ENCODE measurements around the gene GLIPR2.

The GLIPR2 gene

DNA sequence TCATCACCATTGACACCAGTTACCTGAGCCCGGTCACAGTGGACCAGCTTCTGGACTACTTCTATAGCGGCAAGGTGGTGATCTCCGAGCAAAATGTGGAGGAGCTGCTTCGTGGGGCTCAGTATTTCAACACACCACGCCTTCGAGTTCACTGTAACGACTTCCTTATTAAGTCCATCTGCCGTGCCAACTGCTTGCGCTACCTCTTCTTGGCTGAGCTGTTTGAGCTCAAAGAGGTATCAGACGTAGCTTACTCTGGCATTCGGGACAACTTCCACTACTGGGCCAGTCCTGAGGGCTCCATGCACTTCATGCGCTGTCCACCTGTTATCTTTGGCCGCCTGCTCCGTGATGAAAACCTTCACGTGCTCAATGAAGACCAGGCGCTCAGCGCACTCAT is 33.2 kb downstream of the GLIPR2 start:
- no peaks in the 10 kb centered on the region for H3K4me1 ChIP-seq (ENCODE audit: control insufficient read depth, insufficient read depth, low read length)
- ChIA-PET CTCF (interaction anchor here (0.6 to 8.2 kb wide), 6 partner anchors 17 to 160 kb away, joined by 3 to 172 read pairs (median 4); no protein-coding TSS in a partner anchor), POLR2A (interaction anchor here (2.6 kb wide), 1 partner anchor 20 kb away, joined by 16 read pairs; the partner anchor contains the start of gene CLTA)
- no peaks in the 10 kb centered on the region for H3K36me3 ChIP-seq (ENCODE audit: control insufficient read depth in 2 of 2, insufficient read depth in 1 of 2, low read length in 2 of 2)
- H3K27ac ChIP-seq (ENCODE audit: extremely low read depth, low read depth, low read length) = no peak overlapping the region
- TF ChIP-seq ZNF488 (tag by site-specific recombination; IDR thresholded peaks at IDR 0.05) = no peak
- no peak overlapping the region for H3K4me3 ChIP-seq (ENCODE audit: low read depth, low read length)
- no peaks in the 10 kb centered on the region for H3K9me3 ChIP-seq (ENCODE audit: control insufficient read depth, insufficient read depth, low read depth, low read length)

DNA sequence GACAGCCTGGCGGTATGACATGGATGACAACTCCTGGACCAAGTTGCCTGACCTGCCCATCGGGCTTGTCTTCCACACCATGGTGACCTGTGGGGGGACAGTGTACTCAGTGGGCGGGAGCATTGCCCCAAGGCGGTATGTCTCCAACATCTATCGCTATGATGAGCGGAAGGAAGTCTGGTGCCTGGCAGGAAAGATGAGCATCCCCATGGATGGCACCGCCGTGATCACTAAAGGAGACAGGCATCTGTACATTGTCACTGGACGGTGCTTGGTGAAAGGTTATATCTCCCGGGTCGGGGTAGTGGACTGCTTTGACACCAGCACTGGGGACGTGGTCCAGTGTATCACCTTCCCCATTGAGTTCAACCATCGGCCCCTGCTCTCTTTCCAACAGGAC is 34.0 kb downstream of the GLIPR2 start:
- no peaks in the 10 kb centered on the region for H3K36me3 ChIP-seq (ENCODE audit: control insufficient read depth in 2 of 2, insufficient read depth in 1 of 2, low read length in 2 of 2)
- no peak overlapping the region for H3K27ac ChIP-seq (ENCODE audit: extremely low read depth, low read depth, low read length)
- no peak for TF ChIP-seq ZNF768 (tag by site-specific recombination; IDR thresholded peaks at IDR 0.05)
- POLR2A ChIA-PET = interaction anchor here (0.6 to 2.6 kb wide), 2 partner anchors 20 to 410 kb away, joined by 5 to 16 read pairs; partner anchors contain the start of gene CLTA
- H3K4me3 ChIP-seq (ENCODE audit: low read depth, low read length) = no peak overlapping the region
- no peaks in the 10 kb centered on the region for H3K4me1 ChIP-seq (ENCODE audit: control insufficient read depth, insufficient read depth, low read length)
- CTCF ChIA-PET = interaction anchor here (0.7 to 8.2 kb wide), 3 partner anchors 55 to 162 kb away, joined by 3 to 172 read pairs (median 3); no protein-coding TSS in a partner anchor
- no peaks in the 10 kb centered on the region for H3K9me3 ChIP-seq (ENCODE audit: control insufficient read depth, insufficient read depth, low read depth, low read length)

DNA sequence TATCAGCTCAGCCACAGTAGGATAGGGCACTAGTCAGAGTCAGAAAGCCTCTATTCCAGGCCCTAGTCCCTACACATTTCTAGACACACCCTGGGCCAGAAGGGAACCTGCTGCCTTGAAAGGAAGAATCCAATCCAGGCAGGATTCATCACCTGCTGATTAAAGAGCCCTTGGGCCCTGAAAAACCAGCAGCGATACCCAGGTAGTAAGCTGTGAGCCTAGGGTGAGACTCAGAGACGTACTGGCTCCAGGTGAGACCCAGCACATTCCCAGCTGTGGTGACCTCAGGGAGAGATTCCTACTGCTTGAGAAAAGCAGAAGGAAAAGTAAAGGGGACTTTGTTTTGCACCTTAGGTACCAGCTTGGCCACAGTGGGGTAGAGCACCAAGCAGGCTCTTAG is 37.3 kb downstream of the GLIPR2 start:
- ChIA-PET CTCF (interaction anchor here (0.6 to 2.2 kb wide), 2 partner anchors 71 to 1958 kb away, joined by 3 to 8 read pairs; no protein-coding TSS in a partner anchor), POLR2A (interaction anchor here (2.4 kb wide), 1 partner anchor 16 kb away, joined by 12 read pairs; the partner anchor contains the start of gene CLTA)
- Histone ChIP-seq H3K4me1 (ENCODE audit: control insufficient read depth, insufficient read depth, low read length) (no peaks in the 10 kb centered on the region), H3K4me3 (ENCODE audit: low read depth, low read length) (no peak overlapping the region), H3K36me3 (ENCODE audit: control insufficient read depth in 2 of 2, insufficient read depth in 1 of 2, low read length in 2 of 2) (no peaks in the 10 kb centered on the region), H3K9me3 (ENCODE audit: control insufficient read depth, insufficient read depth, low read depth, low read length) (no peaks in the 10 kb centered on the region), H3K27ac (ENCODE audit: extremely low read depth, low read depth, low read length) (no peak overlapping the region)
- TF ChIP-seq ZNF629 (tag by site-specific recombination; IDR thresholded peaks at IDR 0.05) = no peak
- TF ChIP-seq MEIS1 (CRISPR knock-in tag; IDR thresholded peaks at IDR 0.05; ENCODE audit: borderline replicate concordance) = no peak
- no peak for TF ChIP-seq FEZF1 (tag by site-specific recombination; IDR thresholded peaks at IDR 0.05)
- TF ChIP-seq ZIC2 (tag by site-specific recombination; IDR thresholded peaks at IDR 0.05) = no peak
- no peak for TF ChIP-seq ZNF175 (tag by site-specific recombination; IDR thresholded peaks at IDR 0.05)
- TF ChIP-seq, protein P1, sequence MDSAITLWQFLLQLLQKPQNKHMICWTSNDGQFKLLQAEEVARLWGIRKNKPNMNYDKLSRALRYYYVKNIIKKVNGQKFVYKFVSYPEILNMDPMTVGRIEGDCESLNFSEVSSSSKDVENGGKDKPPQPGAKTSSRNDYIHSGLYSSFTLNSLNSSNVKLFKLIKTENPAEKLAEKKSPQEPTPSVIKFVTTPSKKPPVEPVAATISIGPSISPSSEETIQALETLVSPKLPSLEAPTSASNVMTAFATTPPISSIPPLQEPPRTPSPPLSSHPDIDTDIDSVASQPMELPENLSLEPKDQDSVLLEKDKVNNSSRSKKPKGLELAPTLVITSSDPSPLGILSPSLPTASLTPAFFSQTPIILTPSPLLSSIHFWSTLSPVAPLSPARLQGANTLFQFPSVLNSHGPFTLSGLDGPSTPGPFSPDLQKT (IDR thresholded peaks at IDR 0.05; ENCODE audit: borderline replicate concordance, low read depth, low read length) = no peak
- TF ChIP-seq GLIS1 (tag by site-specific recombination; IDR thresholded peaks at IDR 0.05) = no peak
- TF ChIP-seq ZNF274 (IDR thresholded peaks at IDR 0.05; ENCODE audit: low read length) = no peak
- TF ChIP-seq ZNF274 (tag by site-specific recombination; IDR thresholded peaks at IDR 0.05; ENCODE audit: borderline replicate concordance) = no peak

- CTCF ChIA-PET = interaction anchor here (2.2 kb wide), 1 partner anchor 72 kb away, joined by 8 read pairs; no protein-coding TSS in a partner anchor
- Histone ChIP-seq H3K4me3 (ENCODE audit: low read depth, low read length) (no peak overlapping the region), H3K9me3 (ENCODE audit: control insufficient read depth, insufficient read depth, low read depth, low read length) (no peaks in the 10 kb centered on the region), H3K27ac (ENCODE audit: extremely low read depth, low read depth, low read length) (no peak overlapping the region), H3K4me1 (ENCODE audit: control insufficient read depth, insufficient read depth, low read length) (no peaks in the 10 kb centered on the region), H3K36me3 (ENCODE audit: control insufficient read depth in 2 of 2, insufficient read depth in 1 of 2, low read length in 2 of 2) (no peaks in the 10 kb centered on the region)
- POLR2A ChIA-PET = interaction anchor here (2.4 kb wide), 1 partner anchor 16 kb away, joined by 12 read pairs; the partner anchor contains the start of gene CLTA
- TF ChIP-seq ZNF510 (tag by site-specific recombination; IDR thresholded peaks at IDR 0.05; ENCODE audit: insufficient replicate concordance) (no peak), ZSCAN16 (tag by site-specific recombination; IDR thresholded peaks at IDR 0.05) (no peak), MYNN (tag by site-specific recombination; IDR thresholded peaks at IDR 0.05; ENCODE audit: borderline replicate concordance) (no peak), ZNF211 (tag by site-specific recombination; IDR thresholded peaks at IDR 0.05; ENCODE audit: low read depth) (no peak), GLI4 (tag by site-specific recombination; IDR thresholded peaks at IDR 0.05) (no peak), ZSCAN23 (tag by site-specific recombination; IDR thresholded peaks at IDR 0.05) (no peak), ZBTB17 (tag by site-specific recombination; IDR thresholded peaks at IDR 0.05) (no peak), ZNF132 (tag by site-specific recombination; IDR thresholded peaks at IDR 0.05; ENCODE audit: borderline replicate concordance) (no peak), ZNF624 (tag by site-specific recombination; IDR thresholded peaks at IDR 0.05) (no peak), ZNF248 (tag by site-specific recombination; IDR thresholded peaks at IDR 0.05) (no peak), ZNF558 (tag by site-specific recombination; IDR thresholded peaks at IDR 0.05) (no peak), ZNF704 (tag by site-specific recombination; IDR thresholded peaks at IDR 0.05) (no peak)
- TF ChIP-seq, protein P1 (IDR thresholded peaks at IDR 0.05; ENCODE audit: borderline replicate concordance, low read depth, low read length) = no peak
Observed at GRCh38 chr9:36174271-36174670, 37.7 kb downstream of the GLIPR2 start.

Data from HEK293 (cell line).